Activated CD8-positive, alpha-beta T cell treated with anti-CD3 and anti-CD28 coated beads, Interleukin-2, amount 10 ng/mL, durations not matched to agents 7 days and 5 days (primary cell): ENCODE results near the gene YTHDF2. TPM values are rescaled to one million over a fixed set of nuclear protein-coding genes. Genes with fewer than 3 reads are reported as not detected.
"Not testable (repeated sequence)": the region's sequence is repeated elsewhere in the genome, so short reads cannot be mapped to it uniquely, and the experiment has no call there.

ENCODE experiments used
- ATAC-seq: fragments of 150-1000 bp; cut with Tn5 transposase; one replicate; pipeline ENCODE4 v1.10.0; 2021; ENCODE audit warnings: moderate library complexity
- CTCF ChIA-PET: fragments of 350-600 bp; sonication (Branson Sonifier 250); formaldehyde crosslinking; loops from one replicate; lab custom pipeline; 2021; ENCODE audit warnings: antibody characterized with exemption; lab: Charles Lee
- POLR2A ChIA-PET: fragments of 350-600 bp; sonication (Branson Sonifier 250); formaldehyde crosslinking; loops from one replicate; lab custom pipeline; 2021; ENCODE audit warnings: antibody characterized with exemption; lab: Charles Lee
- DNase-seq: peaks from one replicate; pipeline ENCODE4 v3.0.0-alpha.2; 2020
- H3K27ac Mint-ChIP-seq: one replicate; pipeline ENCODE4 v1.8.0; 2021; ENCODE audit warnings: mild to moderate bottlenecking, mixed read lengths
- H3K27me3 Mint-ChIP-seq: one replicate; pipeline ENCODE4 v1.8.0; 2021; ENCODE audit warnings: low read depth, mixed read lengths
- H3K36me3 Mint-ChIP-seq: one replicate; pipeline ENCODE4 v1.8.0; 2021; ENCODE audit warnings: low read depth, mixed read lengths
- H3K4me1 Mint-ChIP-seq: one replicate; pipeline ENCODE4 v1.8.0; 2021; ENCODE audit warnings: low read depth, mixed read lengths
- H3K4me3 Mint-ChIP-seq: one replicate; pipeline ENCODE4 v1.8.0; 2021; ENCODE audit warnings: mild to moderate bottlenecking, mixed read lengths
- H3K9me3 Mint-ChIP-seq: one replicate; pipeline ENCODE4 v1.8.0; 2022; ENCODE audit warnings: mixed read lengths; ENCODE audit not compliant: insufficient read depth
- total RNA-seq, 2 experiments: library from RNA; stranded (reverse); gene quantifications; one replicate each; pipeline ENCODE4 v1.2.3, GENCODE V29; 2021

Gene YTHDF2
- total RNA-seq, 2 experiments from 2014 or later, result 67.3 to 80.6 TPM

DNA sequence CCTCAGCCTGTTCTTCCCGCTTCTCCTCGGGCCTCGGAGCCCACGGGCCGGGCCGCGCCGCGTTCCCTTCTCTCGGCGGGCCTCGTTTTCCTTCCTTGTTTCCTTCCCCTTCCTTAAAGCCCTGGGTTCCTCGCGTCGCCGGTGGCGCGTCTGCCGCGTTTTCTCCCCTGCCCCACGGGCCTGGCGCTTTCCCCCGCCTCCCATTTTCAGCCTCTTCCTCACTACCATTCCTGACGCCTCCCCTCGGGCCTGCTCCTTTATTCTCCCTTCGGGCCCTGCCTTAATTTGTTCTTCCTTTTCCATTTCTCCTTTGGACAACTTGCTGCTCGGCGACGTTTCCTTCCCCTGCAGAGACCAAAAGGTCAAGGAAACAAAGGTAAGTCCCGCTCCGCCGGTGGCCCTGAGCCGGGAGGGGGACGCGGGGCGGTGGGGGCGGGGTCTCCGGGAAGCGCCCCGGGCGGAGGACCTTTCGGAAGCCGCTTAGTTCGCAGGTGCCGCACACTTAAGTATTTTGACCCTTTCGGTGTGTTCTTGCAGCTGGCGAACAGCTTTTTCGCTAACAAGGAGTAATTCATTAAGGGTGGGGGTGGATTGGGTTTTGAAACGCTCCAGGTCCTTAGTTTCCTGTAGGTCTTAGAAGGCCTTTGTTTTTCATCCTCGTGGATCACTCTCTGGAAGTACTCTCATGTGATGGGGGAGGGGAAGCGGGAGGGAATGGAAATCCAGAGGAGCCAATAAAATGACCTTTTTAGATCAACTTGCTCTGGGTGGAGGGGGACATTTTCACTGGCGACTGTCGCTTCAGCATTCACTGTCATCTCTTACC is 780 bp downstream of the YTHDF2 start:
- POLR2A ChIA-PET, result interaction anchor here (0.6 to 3.2 kb wide), 12 partner anchors 8 to 409 kb away, joined by 3 to 59 read pairs (median 9); partner anchors contain the start of genes GMEB1, MED18, RNU11 and TAF12

GRCh38 chr1:28740118-28740517 is 3.4 kb downstream of the YTHDF2 start:
- no peak for ATAC-seq
- no peak for DNase-seq
- no peaks in the 10 kb centered on the region for H3K27me3 Mint-ChIP-seq
- H3K4me1 Mint-ChIP-seq, result peaks cover 69% of the 10 kb centered on the region
- no peak overlapping the region for H3K27ac Mint-ChIP-seq
- ChIA-PET CTCF (no interaction called here), POLR2A (interaction anchor here (1.1 to 1.8 kb wide), 2 partner anchors 92 to 175 kb away, joined by 3 to 4 read pairs; partner anchors contain the start of gene RNU11)
- no peaks in the 10 kb centered on the region for H3K9me3 Mint-ChIP-seq
- peaks cover 63% of the 10 kb centered on the region for H3K36me3 Mint-ChIP-seq
- H3K4me3 Mint-ChIP-seq, result peak overlapping the region; percentile 1

More for the DNA sequence above, 780 bp downstream of the YTHDF2 start:
- H3K4me3 Mint-ChIP-seq, result peak overlapping the region; percentile 97
- peak; percentile 53 for DNase-seq
- no peaks in the 10 kb centered on the region for H3K9me3 Mint-ChIP-seq
- peak overlapping the region; percentile 94 for H3K27ac Mint-ChIP-seq
- peaks cover 38% of the 10 kb centered on the region for H3K36me3 Mint-ChIP-seq
- peaks cover 45% of the 10 kb centered on the region for H3K4me1 Mint-ChIP-seq
- CTCF ChIA-PET, result interaction anchor here (0.7 to 2.5 kb wide), 36 partner anchors 8 to 529 kb away, joined by 3 to 36 read pairs (median 6); partner anchors contain the start of genes GMEB1, RNU11, SRSF4 and TAF12
- ATAC-seq, result no peak
- no peaks in the 10 kb centered on the region for H3K27me3 Mint-ChIP-seq

DNA sequence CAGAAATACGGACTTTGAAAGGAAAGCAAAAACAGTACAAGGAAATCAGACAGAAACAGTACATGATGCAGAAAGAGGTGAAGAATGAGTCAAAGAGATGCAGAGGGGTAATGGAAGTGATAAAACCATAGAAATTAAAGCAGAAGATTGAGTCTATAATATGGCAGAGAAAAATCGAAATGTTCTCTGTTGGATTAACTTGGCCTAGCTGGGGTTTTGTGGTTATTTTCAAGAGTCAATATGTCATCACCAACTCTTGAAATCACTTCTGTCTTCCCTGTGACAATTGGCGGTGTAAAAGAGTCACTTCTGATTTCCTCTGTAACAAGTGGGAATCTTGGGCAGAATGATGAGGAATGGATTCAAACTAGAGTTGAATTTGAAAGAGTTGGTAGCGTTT is 7.4 kb downstream of the YTHDF2 start:
- H3K36me3 Mint-ChIP-seq, result peaks cover 70% of the 10 kb centered on the region
- peak overlapping the region; percentile 7 for H3K4me3 Mint-ChIP-seq
- H3K4me1 Mint-ChIP-seq, result peaks cover 70% of the 10 kb centered on the region
- H3K27ac Mint-ChIP-seq, result peak overlapping the region; percentile 69
- DNase-seq (no peak), ATAC-seq (no peak)
- H3K9me3 Mint-ChIP-seq, result no peaks in the 10 kb centered on the region
- ChIA-PET CTCF (interaction anchor here (3.6 kb wide), 1 partner anchor 8 kb away, joined by 16 read pairs; the partner anchor contains the start of gene YTHDF2), POLR2A (no interaction called here)
- H3K27me3 Mint-ChIP-seq, result no peaks in the 10 kb centered on the region

DNA sequence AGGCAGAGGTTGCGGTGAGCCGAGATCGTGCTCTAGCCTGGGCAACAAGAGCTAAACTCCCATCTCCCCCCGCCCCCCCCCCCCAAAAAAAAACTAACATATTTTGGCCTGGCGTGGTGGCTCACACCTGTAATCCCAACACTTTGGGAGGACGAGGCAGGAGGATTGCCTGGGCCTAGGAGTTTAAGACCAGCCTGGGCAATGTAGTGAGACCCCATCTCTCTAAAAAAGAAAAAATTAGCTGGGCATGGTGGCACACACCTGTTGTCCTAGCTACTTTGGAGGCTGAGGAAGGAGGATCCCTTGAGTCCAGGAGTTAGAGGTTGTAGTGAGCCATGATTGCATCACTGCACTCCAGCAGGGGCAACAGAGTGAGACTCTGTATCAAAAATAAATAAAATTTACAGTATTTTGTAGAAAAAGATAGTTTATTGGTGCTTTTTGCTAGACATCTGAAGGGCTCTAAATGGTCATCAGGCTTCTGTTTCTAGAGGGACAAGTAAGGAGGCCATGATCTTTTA is 9.0 kb downstream of the YTHDF2 start:
- Mint-ChIP-seq H3K4me3 (no peak overlapping the region), H3K4me1 (peaks cover 71% of the 10 kb centered on the region), H3K9me3 (no peaks in the 10 kb centered on the region), H3K36me3 (peaks cover 68% of the 10 kb centered on the region), H3K27ac (no peak overlapping the region), H3K27me3 (no peaks in the 10 kb centered on the region)
- ChIA-PET CTCF (interaction anchor here (3.6 kb wide), 1 partner anchor 10 kb away, joined by 16 read pairs; the partner anchor contains the start of gene YTHDF2), POLR2A (interaction anchor here (1.3 to 1.9 kb wide), 2 partner anchors 9 to 97 kb away, joined by 6 to 7 read pairs; partner anchors contain the start of genes RNU11 and YTHDF2)
- DNase-seq, result no peak
- no peak for ATAC-seq

- peaks cover 51% of the 10 kb centered on the region for H3K4me1 Mint-ChIP-seq
- H3K4me3 Mint-ChIP-seq, result no peak overlapping the region
- no peaks in the 10 kb centered on the region for H3K27me3 Mint-ChIP-seq
These were observed 13.6 kb downstream of the YTHDF2 start for GRCh38 chr1:28750330-28750729.

DNA sequence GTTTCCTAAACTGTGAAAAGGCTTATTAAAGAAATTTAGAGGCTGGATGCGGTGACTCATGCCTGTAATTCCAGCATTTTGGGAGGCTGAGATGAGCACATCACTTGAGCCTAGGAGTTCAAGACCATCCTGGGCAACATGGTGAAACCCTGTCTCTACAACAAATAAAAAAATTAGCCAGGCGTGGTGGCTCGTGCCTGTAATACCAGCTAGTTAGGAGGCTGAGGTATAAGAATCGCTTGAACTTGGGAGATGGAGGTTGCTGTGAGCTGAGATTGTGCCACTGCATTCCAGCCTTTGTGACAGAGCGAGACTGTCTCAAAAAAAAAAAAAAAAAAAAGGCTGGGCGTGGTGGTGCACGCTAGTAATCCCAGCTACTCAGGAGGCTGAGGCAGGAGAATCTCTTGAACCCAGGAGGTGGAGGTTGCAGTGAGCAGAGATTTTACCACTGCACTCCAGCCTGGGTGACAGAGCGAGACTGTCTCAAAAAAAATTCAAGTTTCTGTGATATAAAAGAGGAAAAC is 14.1 kb downstream of the YTHDF2 start:
- ATAC-seq, DNase-seq, H3K27ac Mint-ChIP-seq, H3K4me3 Mint-ChIP-seq, H3K9me3 Mint-ChIP-seq, H3K27me3 Mint-ChIP-seq: not testable (repeated sequence)
- Mint-ChIP-seq H3K36me3 (peaks cover 43% of the 10 kb centered on the region), H3K4me1 (peaks cover 49% of the 10 kb centered on the region)
- CTCF ChIA-PET, result interaction anchor here (0.7 to 3.3 kb wide), 4 partner anchors 7 to 132 kb away, joined by 3 to 18 read pairs (median 4); partner anchors contain the start of gene YTHDF2
- POLR2A ChIA-PET, result interaction anchor here (0.5 to 0.9 kb wide), 2 partner anchors 82 to 103 kb away, joined by 3 read pairs; partner anchors contain the start of gene GMEB1

More at GRCh38 chr1:28750330-28750729, 13.6 kb downstream of the YTHDF2 start:
- CTCF ChIA-PET, result interaction anchor here (0.7 to 3.3 kb wide), 3 partner anchors 8 to 126 kb away, joined by 3 to 18 read pairs (median 5); partner anchors contain the start of gene YTHDF2
- POLR2A ChIA-PET, result interaction anchor here (0.5 to 0.9 kb wide), 2 partner anchors 81 to 102 kb away, joined by 3 read pairs; partner anchors contain the start of gene GMEB1
- Mint-ChIP-seq H3K27ac (no peak overlapping the region), H3K36me3 (peaks cover 44% of the 10 kb centered on the region), H3K9me3 (no peaks in the 10 kb centered on the region)
- DNase-seq (no peak), ATAC-seq (no peak)

- Mint-ChIP-seq H3K4me3 (no peak overlapping the region), H3K36me3 (peaks cover 40% of the 10 kb centered on the region), H3K27ac (no peak overlapping the region), H3K4me1 (peaks cover 45% of the 10 kb centered on the region), H3K9me3 (no peaks in the 10 kb centered on the region), H3K27me3 (no peaks in the 10 kb centered on the region)
- ChIA-PET POLR2A (interaction anchor here (0.9 to 1.9 kb wide), 2 partner anchors 15 to 103 kb away, joined by 4 to 11 read pairs; partner anchors contain the start of gene YTHDF2), CTCF (interaction anchor here (0.7 to 3.3 kb wide), 5 partner anchors 15 to 131 kb away, joined by 3 to 18 read pairs (median 3); partner anchors contain the start of genes TAF12 and YTHDF2)
- ATAC-seq (no peak), DNase-seq (no peak)
These were observed 14.7 kb downstream of the YTHDF2 start for GRCh38 chr1:28751315-28752060.

GRCh38 chr1:28755701-28756100 is 19.0 kb downstream of the YTHDF2 start:
- Mint-ChIP-seq H3K4me3 (no peak overlapping the region), H3K4me1 (peaks cover 20% of the 10 kb centered on the region), H3K27me3 (no peaks in the 10 kb centered on the region), H3K36me3 (peaks cover 31% of the 10 kb centered on the region), H3K27ac (no peak overlapping the region), H3K9me3 (no peaks in the 10 kb centered on the region)
- ATAC-seq (no peak), DNase-seq (no peak)
- ChIA-PET POLR2A (interaction anchor here (0.6 to 1.6 kb wide), 2 partner anchors 9 to 15 kb away, joined by 4 read pairs; no protein-coding TSS in a partner anchor), CTCF (interaction anchor here (0.9 to 3.1 kb wide), 6 partner anchors 19 to 121 kb away, joined by 3 to 11 read pairs (median 4); partner anchors contain the start of genes TAF12 and YTHDF2)

- ChIA-PET CTCF (interaction anchor here (0.9 to 3.6 kb wide), 7 partner anchors 9 to 240 kb away, joined by 3 to 17 read pairs (median 3); partner anchors contain the start of gene YTHDF2), POLR2A (no interaction called here)
- Mint-ChIP-seq H3K27me3 (no peaks in the 10 kb centered on the region), H3K36me3 (peaks cover 25% of the 10 kb centered on the region), H3K4me3 (no peak overlapping the region), H3K27ac (no peak overlapping the region), H3K4me1 (peaks cover 13% of the 10 kb centered on the region), H3K9me3 (no peaks in the 10 kb centered on the region)
- DNase-seq, result no peak
- no peak for ATAC-seq
These were observed 20.1 kb downstream of the YTHDF2 start for GRCh38 chr1:28756846-28757245.

- DNase-seq, result no peak
- ATAC-seq, result no peak
- Mint-ChIP-seq H3K27me3 (no peaks in the 10 kb centered on the region), H3K4me3 (no peak overlapping the region), H3K9me3 (no peaks in the 10 kb centered on the region), H3K36me3 (peaks cover 24% of the 10 kb centered on the region), H3K4me1 (peaks cover 14% of the 10 kb centered on the region), H3K27ac (no peak overlapping the region)
- POLR2A ChIA-PET, result interaction anchor here (0.9 kb wide), 1 partner anchor 89 kb away, joined by 3 read pairs; no protein-coding TSS in a partner anchor
- CTCF ChIA-PET, result interaction anchor here (0.8 to 3.6 kb wide), 4 partner anchors 8 to 399 kb away, joined by 3 to 17 read pairs (median 4); partner anchors contain the start of gene YTHDF2
These were observed 21.7 kb downstream of the YTHDF2 start for GRCh38 chr1:28758420-28758819.
